Esophagus (tissue), 2 donors: ENCODE data around the gene GSG1L2. TPM values are rescaled to one million over a fixed set of nuclear protein-coding genes. Genes with fewer than 3 reads are reported as not detected.

Experiments used
- H3K27ac ChIP-seq, 2 donors: one replicate each; pipeline ENCODE4 v1.5.1; 2013; ENCODE audit warnings: low read depth in 2 of 2, mild to moderate bottlenecking in 2 of 2, inconsistent platforms in 1 of 2, low read length in 1 of 2, moderate library complexity in 1 of 2
- H3K27me3 ChIP-seq, 2 donors: one replicate each; pipeline ENCODE4 v1.6.1; 2013; ENCODE audit warnings: low read length in 2 of 2, control low read depth in 1 of 2, mild to moderate bottlenecking in 1 of 2; ENCODE audit not compliant: insufficient read depth in 2 of 2, control insufficient read depth in 1 of 2
- H3K36me3 ChIP-seq, 2 donors: one replicate each; pipeline ENCODE4 v1.6.1; 2013; ENCODE audit warnings: low read length in 1 of 2; ENCODE audit not compliant: control insufficient read depth in 2 of 2, insufficient read depth in 2 of 2
- H3K4me1 ChIP-seq, 2 donors: one replicate each; pipeline ENCODE4 v1.6.1; 2013; ENCODE audit warnings: low read length in 1 of 2; ENCODE audit not compliant: control insufficient read depth in 2 of 2, insufficient read depth in 2 of 2
- H3K4me3 ChIP-seq, 2 donors: one replicate each; pipeline ENCODE4 v1.5.1; 2013; ENCODE audit warnings: low read length in 2 of 2, mild to moderate bottlenecking in 2 of 2, low read depth in 1 of 2, moderate library complexity in 1 of 2
- H3K9me3 ChIP-seq, 2 donors: one replicate each; pipeline ENCODE4 v1.6.1; 2013; ENCODE audit warnings: mild to moderate bottlenecking in 2 of 2, low read depth in 1 of 2, low read length in 1 of 2, moderate library complexity in 1 of 2; ENCODE audit not compliant: control insufficient read depth in 2 of 2, insufficient read depth in 1 of 2
- WGBS, 2 donors: extraction: QIAGEN DNeasy Blood & Tissue Kit; methylation state at CpG; one replicate each; pipeline ENCODE4 v1.1.7; 2013; 5-methylcytosine and 5-hydroxymethylcytosine counted together
- polyA plus RNA-seq, 2 donors: library from polyadenylated mRNA; stranded (reverse); fragments of 200-250 nt; gene quantifications; one replicate each; pipeline ENCODE4 v1.2.3, GENCODE V29; 2013
- donor health status: healthy with polysubstance abuse.
- donor health status: Bipolar disorder and iron deficiency.

Gene GSG1L2
- not detected for polyA plus RNA-seq

DNA sequence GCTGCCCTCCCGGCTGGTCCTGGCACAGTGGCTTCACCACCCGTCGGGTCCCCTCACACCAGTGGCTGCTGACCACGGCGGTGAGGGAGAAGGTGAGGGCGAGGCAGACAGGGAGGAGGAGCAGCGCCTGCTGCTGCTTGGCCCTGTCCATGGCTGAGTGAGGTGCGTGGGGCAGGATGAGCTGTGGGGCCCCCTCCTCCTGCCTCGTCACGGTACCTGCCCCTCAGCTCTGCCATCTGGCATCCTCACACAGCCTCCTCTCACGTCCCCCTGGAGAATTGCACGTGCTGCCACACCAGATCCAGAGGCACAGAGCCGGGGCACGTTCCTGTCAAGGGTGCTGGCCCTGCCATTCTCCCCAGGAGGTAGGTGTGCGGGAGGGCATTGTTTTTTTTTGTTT lies at the start of gene GSG1L2:
TSS of gene GSG1L2 (minus strand) at position 159 of the 400 bp plus-strand sequence. CDS start at position 151, 8 bp downstream.
- Histone ChIP-seq H3K4me1 (peaks cover 0 to 2% of the 10 kb centered on the region in 2 donors), H3K27ac (no peak within 1 kb of the TSS), H3K36me3 (no peaks in the 10 kb centered on the region), H3K4me3 (no peak within 1 kb of the TSS), H3K9me3 (no peaks in the 10 kb centered on the region), H3K27me3 (no peaks in the 10 kb centered on the region)
- WGBS, 2 donors, result 68 to 69% methylated on average over 15 of the region's 15 CpGs

DNA sequence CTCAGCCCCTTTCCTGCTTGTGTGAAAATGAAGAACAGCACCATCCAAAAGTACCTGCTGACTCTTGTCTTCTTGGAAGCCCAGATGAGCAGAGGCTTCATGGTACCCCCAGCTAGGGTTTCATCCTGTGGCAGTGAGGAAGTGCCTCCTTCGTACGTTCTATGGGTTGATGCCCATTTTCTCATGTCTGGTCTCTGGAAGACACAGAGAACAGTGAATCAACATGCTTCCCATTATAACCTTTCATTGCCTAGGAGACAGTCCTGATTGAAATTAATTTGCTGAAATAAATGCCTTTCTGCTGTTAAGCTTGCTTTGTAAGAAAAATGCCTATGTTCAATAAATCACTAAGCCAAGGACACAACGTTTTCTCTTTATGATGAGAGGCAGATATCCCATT lies 46.7 kb upstream of the GSG1L2 start:
- H3K27me3 ChIP-seq, result no peaks in the 10 kb centered on the region
- no peaks in the 10 kb centered on the region for H3K4me1 ChIP-seq
- H3K9me3 ChIP-seq, result peaks cover 0 to 2% of the 10 kb centered on the region in 2 donors
- H3K4me3 ChIP-seq, result no peak overlapping the region
- H3K36me3 ChIP-seq, result no peaks in the 10 kb centered on the region
- 55 to 60% methylated on average over 3 of the region's 3 CpGs for WGBS, 2 donors
- H3K27ac ChIP-seq, result no peak overlapping the region

DNA sequence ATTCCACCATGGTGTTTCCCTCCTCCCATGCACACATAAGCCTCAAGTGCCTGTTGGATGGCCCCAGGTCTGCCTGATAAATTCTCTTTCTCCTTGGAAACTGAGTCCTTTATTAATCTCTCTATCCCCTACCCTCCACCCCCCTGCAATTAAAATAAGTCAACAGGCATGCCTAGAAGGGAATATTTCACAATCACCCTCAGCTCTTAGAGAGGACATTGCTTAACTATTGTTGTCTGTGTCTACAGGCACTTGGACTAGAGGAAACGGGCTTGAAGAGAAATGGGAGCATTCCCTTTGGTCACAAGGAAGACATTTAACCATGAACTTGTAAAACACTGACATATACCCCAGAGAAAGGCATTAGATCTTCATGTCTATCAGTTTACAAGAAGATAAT lies 43.7 kb upstream of the GSG1L2 start:
- Histone ChIP-seq H3K27ac (no peak overlapping the region), H3K4me3 (no peak overlapping the region), H3K4me1 (no peaks in the 10 kb centered on the region), H3K9me3 (no peaks in the 10 kb centered on the region), H3K36me3 (no peaks in the 10 kb centered on the region), H3K27me3 (no peaks in the 10 kb centered on the region)
- 38 to 41% methylated on average over 1 of the region's 1 CpG for WGBS, 2 donors

DNA sequence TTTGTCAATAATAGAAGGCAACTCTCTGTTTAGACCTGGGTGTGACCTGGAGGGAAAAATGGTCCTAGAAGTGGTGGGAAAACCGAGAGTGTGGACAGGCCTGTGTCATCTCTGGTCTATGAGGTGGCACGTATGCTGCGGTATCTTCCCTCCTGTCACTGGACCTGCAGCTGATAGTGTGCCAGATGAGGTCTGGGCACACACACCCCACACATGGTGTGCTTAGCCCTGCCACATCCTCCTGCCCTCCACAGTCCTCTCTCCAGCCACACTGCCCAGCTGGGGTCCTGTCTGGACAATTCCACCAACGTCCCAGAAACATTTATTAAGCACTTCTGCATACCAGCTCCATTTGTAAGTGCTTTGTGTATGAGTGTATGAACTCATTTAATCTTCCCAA lies 41.1 kb upstream of the GSG1L2 start:
- Histone ChIP-seq H3K4me1 (no peaks in the 10 kb centered on the region), H3K4me3 (no peak overlapping the region), H3K27me3 (no peaks in the 10 kb centered on the region), H3K36me3 (no peaks in the 10 kb centered on the region), H3K27ac (no peak overlapping the region), H3K9me3 (no peaks in the 10 kb centered on the region)
- 67 to 68% methylated on average over 4 of the region's 4 CpGs for WGBS, 2 donors

DNA sequence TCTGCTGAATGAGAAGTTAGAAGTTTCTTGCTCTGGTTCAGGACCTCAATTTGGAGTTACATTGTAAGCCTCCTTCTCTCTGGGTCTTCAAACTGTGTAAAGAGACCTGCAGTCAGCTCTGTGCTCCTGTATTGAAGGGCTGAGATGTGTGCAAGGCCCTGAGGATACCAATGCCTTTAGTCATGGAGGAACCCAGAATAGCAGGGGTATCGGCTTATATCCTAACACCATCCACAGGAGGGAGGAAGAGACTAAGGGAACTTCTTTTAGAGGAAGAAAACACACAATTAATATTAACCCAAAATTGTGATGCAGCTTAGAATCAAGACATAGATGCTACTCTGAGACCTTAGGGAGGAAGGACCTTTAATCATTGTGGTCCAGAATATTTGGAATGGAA lies 40.3 kb upstream of the GSG1L2 start:
- Histone ChIP-seq H3K27me3 (no peaks in the 10 kb centered on the region), H3K9me3 (no peaks in the 10 kb centered on the region), H3K36me3 (no peaks in the 10 kb centered on the region), H3K4me3 (no peak overlapping the region), H3K4me1 (no peaks in the 10 kb centered on the region), H3K27ac (no peak overlapping the region)
- 85 to 95% methylated on average over 1 of the region's 1 CpG for WGBS, 2 donors

DNA sequence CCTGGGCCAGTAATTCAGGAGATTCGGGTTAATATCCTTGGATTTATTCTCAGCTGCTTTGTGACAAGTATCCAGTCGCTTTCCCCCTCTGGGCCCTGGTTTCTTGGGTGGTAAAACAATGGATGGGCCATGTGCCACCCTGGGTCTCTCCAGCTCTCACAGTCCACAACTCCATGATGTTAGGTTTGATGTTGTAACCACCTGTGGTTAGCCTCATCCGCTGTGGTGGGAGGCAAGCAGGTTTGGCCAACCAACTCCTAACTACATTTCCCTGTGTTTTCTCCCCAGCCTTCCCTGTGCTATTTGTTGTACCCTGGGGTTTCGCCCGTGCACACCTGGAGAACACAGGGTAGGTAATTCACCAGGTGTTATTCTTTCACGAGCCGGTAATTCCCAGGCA lies 39.0 kb upstream of the GSG1L2 start:
- H3K4me1 ChIP-seq, result no peaks in the 10 kb centered on the region
- WGBS, 2 donors, result 78 to 87% methylated on average over 7 of the region's 7 CpGs
- no peak overlapping the region for H3K27ac ChIP-seq
- H3K4me3 ChIP-seq, result no peak overlapping the region
- no peaks in the 10 kb centered on the region for H3K9me3 ChIP-seq
- no peaks in the 10 kb centered on the region for H3K36me3 ChIP-seq
- no peaks in the 10 kb centered on the region for H3K27me3 ChIP-seq

DNA sequence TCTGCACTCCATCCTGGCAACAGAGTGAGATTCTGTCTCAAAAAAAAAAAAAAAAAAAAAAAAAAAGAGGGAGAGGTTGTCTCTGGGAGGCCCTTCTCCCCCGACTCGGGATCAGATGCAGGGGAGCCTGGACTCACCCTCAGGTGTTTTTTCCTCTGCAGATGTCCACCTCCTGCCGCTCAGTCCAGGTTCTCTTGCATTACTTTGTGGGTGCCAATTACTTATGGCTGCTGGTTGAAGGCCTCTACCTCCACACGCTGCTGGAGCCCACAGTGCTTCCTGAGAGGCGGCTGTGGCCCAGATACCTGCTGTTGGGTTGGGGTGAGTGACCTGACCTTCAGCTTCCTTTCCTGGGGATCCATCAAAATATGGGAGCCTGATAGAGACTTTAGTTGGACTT lies 37.9 kb upstream of the GSG1L2 start:
- Histone ChIP-seq H3K9me3 (no peaks in the 10 kb centered on the region), H3K4me3 (no peak overlapping the region), H3K27me3 (no peaks in the 10 kb centered on the region), H3K4me1 (no peaks in the 10 kb centered on the region), H3K27ac (no peak overlapping the region), H3K36me3 (no peaks in the 10 kb centered on the region)
- WGBS, 2 donors, result 91 to 94% methylated on average over 3 to 5 of the region's 5 CpGs

DNA sequence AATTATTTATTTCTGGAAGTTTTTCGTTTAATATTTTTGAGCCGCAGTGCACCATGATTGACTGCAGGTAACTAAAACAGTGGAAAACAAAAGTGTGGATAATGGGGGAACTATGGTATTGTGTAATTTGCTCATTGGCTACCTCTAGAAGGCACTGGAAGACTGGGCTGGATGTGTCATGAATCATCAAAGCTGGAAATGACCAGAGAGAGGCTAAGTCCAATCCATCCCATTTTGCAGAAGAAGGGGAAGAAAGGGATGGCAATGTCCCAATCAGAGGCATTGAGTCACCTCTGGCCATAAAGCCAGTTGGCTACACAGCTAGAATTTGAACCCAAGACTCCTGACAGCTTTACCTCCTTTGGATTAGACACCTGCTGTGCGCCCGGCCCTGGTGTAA lies 33.2 kb upstream of the GSG1L2 start:
- 84 to 92% methylated on average over 4 of the region's 4 CpGs for WGBS, 2 donors
- no peak overlapping the region for H3K27ac ChIP-seq

DNA sequence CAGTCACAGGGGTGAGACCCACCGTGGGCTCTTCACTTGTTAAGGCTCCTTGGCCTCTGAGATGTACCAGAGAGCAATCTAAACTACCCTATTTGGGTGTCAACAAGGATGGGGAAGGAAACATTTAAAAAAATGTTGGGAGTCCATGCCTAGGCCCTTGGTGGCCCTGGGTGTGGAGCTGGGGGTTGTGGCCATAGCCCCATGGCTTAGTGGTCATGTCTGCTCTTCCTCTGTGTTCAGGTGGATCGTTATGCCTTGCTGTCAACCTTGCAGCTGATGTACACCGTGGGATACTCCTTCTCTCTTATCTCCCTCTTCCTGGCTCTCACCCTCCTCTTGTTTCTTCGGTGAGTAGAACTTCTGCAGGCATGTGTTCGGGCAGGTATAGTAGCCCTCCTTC lies 32.4 kb upstream of the GSG1L2 start:
- Histone ChIP-seq H3K27ac (no peak overlapping the region), H3K4me1 (no peaks in the 10 kb centered on the region), H3K27me3 (no peaks in the 10 kb centered on the region), H3K4me3 (no peak overlapping the region), H3K36me3 (no peaks in the 10 kb centered on the region), H3K9me3 (no peaks in the 10 kb centered on the region)
- 70 to 76% methylated on average over 5 of the region's 5 CpGs for WGBS, 2 donors

More for the DNA sequence above, 33.2 kb upstream of the GSG1L2 start:
- no peaks in the 10 kb centered on the region for H3K4me1 ChIP-seq
- H3K36me3 ChIP-seq, result no peaks in the 10 kb centered on the region
- H3K4me3 ChIP-seq, result no peak overlapping the region
- H3K9me3 ChIP-seq, result no peaks in the 10 kb centered on the region
- no peaks in the 10 kb centered on the region for H3K27me3 ChIP-seq

DNA sequence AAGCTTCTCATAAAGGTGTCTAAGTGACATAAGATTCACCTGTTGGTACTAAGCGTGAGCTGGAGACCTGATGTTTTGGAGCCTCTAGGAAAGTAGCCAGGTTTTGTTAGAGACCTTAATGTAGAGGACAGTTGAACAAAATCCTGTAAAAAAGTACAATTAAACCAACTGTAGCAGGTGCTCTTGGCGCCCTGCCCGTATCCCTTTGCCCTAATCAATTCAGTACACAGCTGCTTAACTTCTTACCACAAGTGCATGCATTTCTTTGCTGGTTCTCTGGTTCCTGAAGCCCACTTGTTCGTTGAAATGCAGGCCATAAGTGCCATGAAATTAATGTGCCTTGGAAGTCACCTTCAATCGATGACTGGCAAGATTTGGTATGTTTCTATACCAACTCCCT lies 28.3 kb upstream of the GSG1L2 start:
- Histone ChIP-seq H3K36me3 (no peaks in the 10 kb centered on the region), H3K9me3 (no peaks in the 10 kb centered on the region), H3K27ac (no peak overlapping the region), H3K4me1 (no peaks in the 10 kb centered on the region), H3K4me3 (no peak overlapping the region), H3K27me3 (no peaks in the 10 kb centered on the region)
- WGBS, 2 donors, result 79 to 86% methylated on average over 5 of the region's 5 CpGs
